Measurements from ENCODE around the gene ARL2BP. TPM values are rescaled to one million over a fixed set of nuclear protein-coding genes. Genes with fewer than 3 reads are reported as not detected.
"Not testable (repeated sequence)": the region's sequence is repeated elsewhere in the genome, so short reads cannot be mapped to it uniquely, and the experiment has no call there.

Gene ARL2BP
- total RNA-seq, 1 donor from 2014 or later = 71.3 TPM

GRCh38 chr16:57265850-57266530 lies 20.9 kb downstream of the ARL2BP start:
- H3K4me3 ChIP-seq (ENCODE audit: low read depth, low read length) = no peak overlapping the region
- FAIRE-seq (no peak), DNase-seq (ENCODE audit: low read depth) (peak; percentile 44)
- no peaks in the 10 kb centered on the region for H3K27me3 ChIP-seq (ENCODE audit: control insufficient read depth, insufficient read depth, low read length)
- H3K36me3 ChIP-seq (ENCODE audit: control insufficient read depth, insufficient read depth, low read length) = no peaks in the 10 kb centered on the region
- TF ChIP-seq CTCF (IDR thresholded peaks at IDR 0.05; ENCODE audit: insufficient read depth, low read length, severe bottlenecking) = no peak

- Histone ChIP-seq H3K27me3 (ENCODE audit: control insufficient read depth, insufficient read depth, low read length) (no peaks in the 10 kb centered on the region), H3K4me3 (ENCODE audit: low read depth, low read length) (no peak overlapping the region), H3K36me3 (ENCODE audit: control insufficient read depth, insufficient read depth, low read length) (no peaks in the 10 kb centered on the region)
- no peak for DNase-seq (ENCODE audit: low read depth)
- FAIRE-seq = no peak
- no peak for TF ChIP-seq CTCF (IDR thresholded peaks at IDR 0.05; ENCODE audit: insufficient read depth, low read length, severe bottlenecking)
Measured at GRCh38 chr16:57266531-57267260, 21.6 kb downstream of the ARL2BP start.

- FAIRE-seq; DNase-seq (ENCODE audit: low read depth); H3K4me3 ChIP-seq (ENCODE audit: low read depth, low read length); H3K27me3 ChIP-seq (ENCODE audit: control insufficient read depth, insufficient read depth, low read length); H3K36me3 ChIP-seq (ENCODE audit: control insufficient read depth, insufficient read depth, low read length): not testable (repeated sequence)
Measured at GRCh38 chr16:57267343-57267742, 22.3 kb downstream of the ARL2BP start.

- no peaks in the 10 kb centered on the region for H3K36me3 ChIP-seq (ENCODE audit: control insufficient read depth, insufficient read depth, low read length)
- DNase-seq (ENCODE audit: low read depth) = peak; percentile 23
- H3K4me3 ChIP-seq (ENCODE audit: low read depth, low read length) = no peak overlapping the region
- no peak for FAIRE-seq
- no peak for TF ChIP-seq CTCF (IDR thresholded peaks at IDR 0.05; ENCODE audit: insufficient read depth, low read length, severe bottlenecking)
- no peaks in the 10 kb centered on the region for H3K27me3 ChIP-seq (ENCODE audit: control insufficient read depth, insufficient read depth, low read length)
Measured at GRCh38 chr16:57268804-57269800, 24.0 kb downstream of the ARL2BP start.

- DNase-seq (ENCODE audit: low read depth) = no peak
- Histone ChIP-seq H3K36me3 (ENCODE audit: control insufficient read depth, insufficient read depth, low read length) (no peaks in the 10 kb centered on the region), H3K4me3 (ENCODE audit: low read depth, low read length) (no peak overlapping the region), H3K27me3 (ENCODE audit: control insufficient read depth, insufficient read depth, low read length) (no peaks in the 10 kb centered on the region)
- TF ChIP-seq CTCF (IDR thresholded peaks at IDR 0.05; ENCODE audit: insufficient read depth, low read length, severe bottlenecking) = no peak
- no peak for FAIRE-seq
Measured at GRCh38 chr16:57270221-57271062, 25.4 kb downstream of the ARL2BP start.
